HG03521 (cell line): ENCODE measurements around the gene PDAP1.
"Not testable (repeated sequence)": the region's sequence is repeated elsewhere in the genome, so short reads cannot be mapped to it uniquely, and the experiment has no call there.

ENCODE experiments used
- ATAC-seq: cut with Tn5 transposase; IDR thresholded peaks from one replicate; pipeline ENCODE4 v1.9.1; 2021; ENCODE audit warnings: mild to moderate bottlenecking, moderate library complexity; ENCODE audit not compliant: unreplicated experiment

PDAP1 gene

DNA sequence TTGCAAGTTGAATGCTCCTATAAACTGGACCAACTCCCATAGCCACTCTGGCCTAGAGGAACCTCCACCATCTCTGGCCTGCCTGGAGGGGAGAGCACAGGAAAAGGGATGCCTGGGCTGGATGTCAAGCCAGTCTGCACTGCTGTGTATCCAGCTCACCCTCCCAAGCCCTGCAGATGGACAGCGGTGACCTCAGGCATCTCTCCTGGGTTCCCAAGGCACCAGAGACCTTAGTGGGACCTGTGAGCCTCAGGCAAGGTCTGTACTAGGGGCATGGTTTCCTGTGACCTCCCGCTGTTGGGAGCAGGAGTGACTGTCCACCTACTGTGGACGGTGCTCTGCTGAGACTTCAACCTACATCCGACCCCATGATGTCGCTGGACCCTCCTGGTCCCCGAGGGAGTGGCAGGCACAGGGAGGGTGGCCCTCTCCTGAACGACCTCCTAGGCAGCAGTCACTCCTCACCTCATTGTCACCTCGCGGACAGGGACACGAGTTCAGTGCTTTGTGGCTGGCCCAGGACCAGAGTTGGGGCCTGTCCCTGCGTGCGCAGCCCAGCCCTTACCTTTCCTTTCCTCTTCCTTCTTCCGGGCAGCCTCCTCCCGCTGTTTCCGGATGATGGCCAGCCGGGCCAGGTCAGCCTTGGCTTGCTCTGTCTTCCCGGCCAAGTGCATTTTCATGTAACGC lies 11.0 kb downstream of the PDAP1 start:
- ATAC-seq: no peak

DNA sequence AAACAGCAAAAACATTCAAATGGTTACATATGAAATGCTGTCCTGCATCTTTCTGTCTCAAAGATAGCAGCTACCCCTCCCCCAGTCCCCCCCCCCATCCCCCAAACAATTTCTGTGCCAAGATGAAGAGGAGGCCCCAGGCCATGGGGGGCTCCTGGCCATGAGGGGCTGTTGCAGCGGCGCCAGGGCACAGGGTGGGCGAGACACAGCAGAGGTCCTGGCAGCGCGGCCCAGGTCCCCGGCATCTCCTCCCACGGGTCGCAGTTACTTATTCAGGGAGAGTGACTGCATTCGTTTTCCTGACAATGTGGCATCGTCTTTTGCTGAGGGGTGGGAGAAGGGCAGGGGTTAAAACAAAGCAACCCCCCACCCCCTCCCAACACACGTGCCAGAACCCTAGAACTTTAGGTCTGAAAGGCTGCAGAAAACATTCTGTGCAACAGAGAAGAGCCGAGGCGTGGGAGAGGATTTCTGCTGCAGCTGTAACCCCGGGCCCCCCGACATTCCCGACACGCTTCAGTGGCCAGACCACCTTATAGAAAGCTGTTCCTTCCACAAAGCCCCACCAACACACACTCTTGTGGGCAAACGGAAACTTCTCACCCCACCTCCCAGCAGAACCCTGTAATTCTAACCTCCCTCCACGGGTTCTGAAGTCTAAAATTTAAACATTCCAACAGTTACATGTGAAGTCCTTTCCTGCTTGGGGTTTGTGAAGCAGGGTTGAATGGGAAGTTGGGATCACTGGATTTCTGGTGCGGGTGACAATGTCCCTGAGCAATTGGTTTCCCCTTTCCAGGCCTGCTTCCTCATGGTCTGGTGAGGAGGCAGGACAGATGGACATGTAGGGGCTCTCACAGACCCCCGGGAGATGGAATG lies 11.7 kb downstream of the PDAP1 start:
- ATAC-seq: no peak

DNA sequence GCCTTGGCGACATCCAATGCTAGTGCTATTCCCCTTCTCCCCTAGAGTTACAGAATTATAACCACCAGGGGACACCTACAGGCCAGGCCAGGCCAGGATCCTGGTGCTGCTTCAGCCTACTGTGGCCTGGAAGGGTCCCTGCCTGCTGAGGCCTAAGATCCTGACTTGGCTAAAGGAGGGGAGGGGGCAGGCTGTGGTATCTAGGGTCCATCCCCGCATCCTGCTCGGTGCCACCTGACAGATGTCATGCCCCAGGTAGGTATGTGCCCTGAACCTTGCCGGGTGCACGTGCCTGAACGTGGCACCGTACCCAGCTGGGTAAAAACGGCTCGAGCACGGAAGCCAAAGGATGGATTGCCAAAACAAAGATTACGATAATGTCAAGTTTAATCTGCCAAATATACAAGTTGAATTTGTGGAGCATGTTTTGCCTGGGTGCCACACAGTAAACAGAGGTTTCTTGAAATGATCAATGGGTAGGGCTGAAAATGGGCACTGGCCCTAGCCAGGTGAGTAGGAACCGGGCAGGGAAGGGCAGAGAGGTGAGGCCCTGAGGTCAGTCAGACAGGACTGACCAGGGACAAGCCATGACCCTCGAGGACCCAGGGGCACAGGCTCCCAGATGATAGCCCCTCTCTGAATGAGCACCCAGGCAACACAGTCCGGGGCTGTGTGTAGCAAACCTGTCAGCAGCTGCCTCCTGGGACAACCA lies 12.6 kb downstream of the PDAP1 start:
- ATAC-seq: no peak

DNA sequence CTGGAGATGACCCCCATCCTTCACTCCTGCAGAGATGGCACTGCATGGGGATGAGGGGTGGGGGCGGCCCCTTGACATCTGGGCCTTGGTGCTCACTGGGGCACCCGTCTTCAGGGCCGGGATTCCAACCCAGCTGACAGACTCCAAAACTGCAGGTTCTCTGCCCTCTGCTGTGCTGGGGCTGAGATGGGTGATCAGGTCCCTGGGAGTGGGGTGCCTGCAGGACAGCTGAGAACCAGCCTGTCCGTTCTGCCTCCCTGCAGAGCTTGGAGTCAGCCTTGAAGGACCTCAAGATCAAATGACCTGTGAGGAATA lies 14.3 kb downstream of the PDAP1 start:
- ATAC-seq: no peak

DNA sequence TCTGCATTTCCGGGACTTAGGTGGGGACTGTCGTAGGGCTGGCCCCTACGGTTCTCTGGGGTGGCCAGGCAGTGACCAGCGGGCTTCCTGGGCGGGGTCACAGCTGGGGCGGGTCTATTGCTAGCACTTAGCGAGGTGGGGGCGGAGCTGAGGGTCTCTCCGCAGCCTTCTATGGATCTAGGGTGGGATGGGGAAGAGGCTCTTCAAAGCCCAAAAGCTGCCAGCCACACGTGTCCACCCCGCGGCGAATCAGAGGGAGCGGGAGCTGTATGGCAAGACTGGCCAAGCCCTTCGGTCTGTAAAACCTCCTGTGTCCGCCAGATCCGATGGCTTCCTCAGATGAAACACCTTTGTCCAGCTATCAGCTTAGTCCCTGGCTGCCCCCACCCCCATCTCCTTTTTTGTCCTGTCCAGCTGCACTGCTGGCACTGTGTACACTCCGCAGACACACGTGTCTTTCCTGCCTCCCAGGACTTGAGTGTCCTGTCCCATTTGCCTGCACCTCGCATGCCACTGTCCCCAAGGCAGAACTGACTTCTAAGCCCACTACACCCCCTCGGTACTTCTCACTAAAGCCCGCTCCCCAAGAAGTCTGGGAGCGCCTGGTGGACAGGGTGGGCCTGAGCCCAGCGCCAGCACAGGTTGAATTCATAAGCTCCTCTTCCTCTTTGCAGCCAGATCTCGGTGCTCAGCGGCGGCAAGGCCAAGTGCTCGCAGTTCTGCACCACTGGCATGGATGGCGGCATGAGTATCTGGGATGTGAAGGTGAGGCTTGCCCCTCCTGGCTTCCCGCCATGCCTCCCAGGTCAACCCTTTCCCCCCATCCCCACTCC lies 14.8 kb downstream of the PDAP1 start:
- no peak for ATAC-seq

DNA sequence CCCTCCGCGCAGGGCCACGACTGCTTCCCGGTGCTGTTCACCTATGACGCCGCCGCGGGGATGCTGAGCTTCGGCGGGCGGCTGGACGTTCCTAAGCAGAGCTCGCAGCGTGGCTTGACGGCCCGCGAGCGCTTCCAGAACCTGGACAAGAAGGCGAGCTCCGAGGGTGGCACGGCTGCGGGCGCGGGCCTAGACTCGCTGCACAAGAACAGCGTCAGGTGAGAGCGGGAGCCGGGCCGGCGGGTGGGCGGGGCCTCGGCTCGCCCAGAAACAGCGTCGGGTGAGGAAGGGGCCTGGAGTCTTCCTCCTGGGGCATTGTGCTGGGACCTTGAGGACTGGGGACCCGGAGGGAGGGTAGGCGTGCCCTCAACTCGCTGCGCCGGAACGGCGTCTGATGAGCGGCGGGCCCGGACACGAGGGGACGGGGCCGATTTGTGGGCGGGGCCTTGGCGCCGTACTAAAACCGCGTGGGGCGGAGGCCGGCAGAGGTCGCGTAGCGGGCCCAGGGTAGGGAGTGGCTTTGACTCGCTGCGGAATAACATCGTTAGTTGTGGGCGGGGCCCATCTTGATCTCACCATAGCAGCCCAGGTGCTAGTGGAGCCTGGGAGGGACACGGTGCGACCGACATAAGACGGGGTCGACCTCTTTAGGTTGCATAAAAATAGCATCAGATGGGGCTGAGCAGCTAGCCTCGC lies 15.6 kb downstream of the PDAP1 start:
- peak; percentile 74 for ATAC-seq

DNA sequence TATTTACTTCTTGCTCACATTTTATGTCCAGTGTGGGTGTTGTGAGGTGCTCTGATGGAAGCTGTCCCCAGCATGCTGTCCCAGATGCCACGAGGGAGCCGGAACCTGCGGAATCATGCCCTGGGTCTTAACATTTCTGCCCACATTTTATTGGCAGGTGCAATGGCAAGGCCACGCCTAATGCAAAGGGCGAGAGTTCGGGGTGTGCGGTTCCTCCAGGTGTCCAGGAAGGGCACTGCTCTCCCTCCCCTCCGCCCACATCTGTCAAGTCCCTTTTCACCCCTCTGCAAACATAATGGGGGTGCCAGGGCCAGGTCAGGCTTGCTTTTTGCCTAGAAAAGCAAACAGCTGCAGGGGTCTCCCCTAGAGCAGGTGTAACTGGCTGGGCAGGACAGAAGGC lies 16.4 kb downstream of the PDAP1 start:
- ATAC-seq: no peak

DNA sequence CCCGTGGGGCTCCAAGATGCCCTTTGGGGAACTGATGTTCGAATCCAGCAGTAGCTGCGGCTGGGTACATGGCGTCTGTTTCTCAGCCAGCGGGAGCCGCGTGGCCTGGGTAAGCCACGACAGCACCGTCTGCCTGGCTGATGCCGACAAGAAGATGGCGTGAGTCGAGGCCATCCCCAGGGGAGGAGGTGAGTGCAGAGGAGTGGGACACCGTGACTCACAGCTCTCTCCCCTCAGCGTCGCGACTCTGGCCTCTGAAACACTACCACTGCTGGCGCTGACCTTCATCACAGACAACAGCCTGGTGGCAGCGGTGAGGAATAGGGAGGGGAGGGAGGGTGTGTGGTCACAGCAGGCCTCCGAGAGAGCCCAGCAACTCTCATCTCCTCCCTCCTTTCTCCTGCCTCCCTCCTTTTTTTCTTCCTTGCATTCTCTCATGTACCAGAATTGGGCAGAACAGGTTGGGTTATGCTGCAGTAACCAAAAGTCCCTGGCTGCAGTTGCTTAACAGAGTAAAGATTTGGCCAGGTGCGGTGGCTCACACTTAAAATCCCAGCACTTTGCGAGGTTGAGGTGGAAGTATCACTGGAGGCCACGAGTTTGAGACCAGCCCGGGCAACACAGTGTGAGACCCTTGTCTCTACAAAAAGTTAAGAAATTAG lies 17.3 kb downstream of the PDAP1 start:
- ATAC-seq: no peak

DNA sequence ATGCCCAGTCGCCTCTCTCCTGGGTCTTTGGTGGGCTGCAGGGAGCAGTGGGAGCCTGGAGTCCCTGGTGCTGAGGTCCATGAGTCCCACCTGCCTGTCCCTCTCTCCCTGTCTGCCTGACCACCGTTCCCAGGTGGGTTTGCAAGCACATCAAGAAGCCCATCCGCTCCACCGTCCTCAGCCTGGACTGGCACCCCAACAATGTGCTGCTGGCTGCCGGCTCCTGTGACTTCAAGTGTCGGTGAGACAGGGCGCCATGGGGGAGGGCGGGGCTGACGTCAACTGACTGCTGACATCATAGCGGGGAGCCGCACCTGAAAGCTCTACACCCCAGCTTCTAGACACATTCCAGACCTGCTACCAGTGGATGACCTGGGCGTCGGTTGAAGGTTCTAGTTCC lies 18.6 kb downstream of the PDAP1 start:
- ATAC-seq: no peak

DNA sequence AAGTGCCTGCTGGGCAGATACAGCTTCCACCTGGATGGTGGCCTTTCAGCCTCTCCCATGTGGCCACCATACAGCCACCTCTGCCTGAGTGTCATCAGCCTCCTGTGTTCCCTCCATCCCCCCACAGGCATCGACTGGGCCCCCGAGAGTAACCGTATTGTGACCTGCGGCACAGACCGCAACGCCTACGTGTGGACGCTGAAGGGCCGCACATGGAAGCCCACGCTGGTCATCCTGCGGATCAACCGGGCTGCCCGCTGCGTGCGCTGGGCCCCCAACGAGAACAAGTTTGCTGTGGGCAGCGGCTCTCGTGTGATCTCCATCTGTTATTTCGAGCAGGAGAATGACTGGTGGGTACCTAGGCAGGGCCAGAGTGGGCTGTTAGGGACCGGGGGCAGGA lies 20.5 kb downstream of the PDAP1 start:
- ATAC-seq: no peak

DNA sequence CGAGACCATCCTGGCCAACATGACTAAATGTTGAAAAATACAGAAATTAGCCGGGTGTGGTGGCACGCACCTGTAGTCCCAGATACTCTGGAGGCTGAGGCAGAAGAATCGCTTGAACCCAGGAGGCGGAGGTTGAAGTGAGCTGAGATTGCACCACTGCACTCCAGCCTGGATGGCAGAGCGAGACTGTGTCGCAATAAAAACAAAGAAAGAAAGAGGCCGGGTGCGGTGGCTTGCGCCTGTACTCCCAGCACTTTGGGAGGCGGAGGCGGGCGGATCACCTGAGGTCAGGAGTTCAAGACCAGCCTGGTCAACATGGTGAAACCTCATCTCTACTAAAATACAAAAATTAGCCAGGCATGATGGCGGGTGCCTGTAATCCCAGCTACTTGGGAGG lies 21.2 kb downstream of the PDAP1 start:
- ATAC-seq: not testable (repeated sequence)

DNA sequence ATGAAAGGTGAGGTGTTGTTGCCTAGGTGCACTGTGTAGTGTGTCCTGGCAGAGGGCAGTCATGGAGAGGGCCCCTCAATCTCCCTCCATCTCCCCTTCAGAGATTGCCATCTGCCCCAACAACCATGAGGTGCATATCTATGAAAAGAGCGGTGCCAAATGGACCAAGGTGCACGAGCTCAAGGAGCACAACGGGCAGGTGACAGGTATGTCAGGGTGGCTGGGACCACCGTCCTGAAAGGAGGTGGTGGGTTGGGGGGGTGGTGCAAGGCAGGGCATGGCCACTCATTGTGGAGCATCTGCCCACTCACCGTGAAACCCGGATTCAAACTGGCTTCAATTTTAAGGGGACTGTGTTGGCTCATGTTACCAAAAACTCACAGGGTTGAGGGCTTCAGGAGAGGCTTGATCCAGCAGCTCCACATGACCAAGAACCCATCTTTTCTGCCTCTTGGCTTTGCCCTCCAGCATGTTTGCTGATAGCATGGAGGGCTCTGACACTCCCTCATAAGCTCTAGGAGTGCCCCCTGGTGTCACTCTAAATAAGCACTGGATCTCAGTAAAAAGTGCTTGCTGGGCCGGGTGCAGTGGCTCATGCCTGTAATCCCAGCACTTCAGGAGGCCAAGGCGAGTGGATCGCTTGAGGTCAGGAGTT lies 21.7 kb downstream of the PDAP1 start:
- no peak for ATAC-seq

DNA sequence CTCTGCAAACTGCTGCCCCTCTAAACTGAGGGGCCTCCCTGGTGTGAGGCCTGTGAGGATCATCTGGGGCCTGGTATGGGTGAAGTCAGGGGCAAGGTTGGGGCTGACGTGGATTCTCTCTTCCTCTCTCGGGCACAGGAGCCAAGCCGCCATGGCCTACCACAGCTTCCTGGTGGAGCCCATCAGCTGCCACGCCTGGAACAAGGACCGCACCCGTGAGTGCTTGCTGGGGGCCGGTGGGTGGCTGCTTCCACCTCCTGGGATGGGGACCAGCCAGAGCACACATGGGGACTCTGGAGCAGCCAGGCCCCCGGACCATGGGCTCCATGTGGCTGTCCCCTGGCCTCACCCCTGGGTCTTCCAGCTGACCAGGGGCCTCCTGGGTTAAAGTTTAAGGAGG lies 22.8 kb downstream of the PDAP1 start:
- no peak for ATAC-seq

DNA sequence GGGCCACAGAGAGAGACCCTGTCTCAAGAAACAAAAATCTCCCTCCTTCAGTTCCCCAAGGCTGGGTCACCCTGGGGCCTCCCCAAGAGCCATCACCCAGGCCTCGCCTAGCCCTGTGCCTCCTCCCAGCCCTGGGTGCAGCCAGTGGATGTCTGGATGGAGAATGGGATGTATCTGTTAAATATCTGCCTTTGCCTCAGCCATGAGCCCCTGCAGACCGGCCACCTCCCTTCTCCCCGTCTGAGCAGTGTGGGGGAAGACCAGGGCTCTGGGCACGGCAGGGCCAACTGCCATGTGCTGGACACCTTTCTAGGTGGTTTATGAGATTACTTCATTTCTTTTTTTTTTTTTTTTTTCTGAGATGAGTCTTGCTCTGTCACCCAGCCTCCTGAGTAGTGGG lies 23.9 kb downstream of the PDAP1 start:
- no peak for ATAC-seq

DNA sequence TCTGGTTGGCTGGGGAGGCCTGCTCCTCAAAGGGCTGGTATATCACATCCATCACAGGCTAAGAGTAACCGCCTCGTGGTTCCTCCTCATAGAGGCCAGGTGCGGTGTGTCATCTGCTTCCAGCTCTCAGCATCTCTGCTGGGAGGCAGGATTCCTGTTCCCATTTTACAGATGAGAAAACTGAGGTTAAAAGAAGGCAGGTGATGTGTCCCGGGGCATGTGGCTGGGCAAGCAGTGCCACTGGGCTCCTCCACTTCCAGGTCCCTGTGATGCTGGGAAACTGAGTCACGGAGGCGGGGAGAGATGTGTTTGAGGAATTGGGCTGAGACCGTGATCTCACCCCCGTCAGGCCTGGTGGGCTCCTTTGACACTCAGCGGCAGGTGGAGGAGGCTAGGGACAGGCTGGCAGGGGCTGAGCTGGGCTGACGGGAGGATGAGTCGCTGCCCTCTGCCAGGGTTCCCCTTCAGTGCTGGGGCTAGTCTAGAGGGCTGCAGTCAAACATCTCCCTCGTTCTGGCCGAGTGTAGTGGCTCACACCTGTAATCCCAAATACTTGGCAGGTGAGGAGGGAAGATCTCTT lies 24.5 kb downstream of the PDAP1 start:
- no peak for ATAC-seq

DNA sequence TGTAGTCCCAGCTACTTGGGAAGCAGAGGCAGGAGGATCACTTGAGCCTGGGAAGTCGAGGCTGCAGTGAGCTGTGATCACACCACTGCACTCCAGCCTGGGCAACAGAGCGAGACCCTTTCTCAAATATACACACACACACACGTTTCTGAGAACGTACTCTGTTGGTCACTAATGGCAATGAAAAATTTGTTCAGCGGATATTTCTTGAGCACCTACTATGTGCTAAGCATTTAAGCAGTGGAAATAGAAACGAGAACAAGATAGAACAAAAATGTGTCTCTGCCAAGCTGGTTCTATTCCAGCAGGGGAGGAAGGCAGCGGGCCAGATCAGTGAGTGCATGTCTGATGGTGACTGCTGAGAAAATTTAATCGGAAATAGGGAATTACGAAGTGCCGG lies 25.2 kb downstream of the PDAP1 start:
- ATAC-seq: no peak

DNA sequence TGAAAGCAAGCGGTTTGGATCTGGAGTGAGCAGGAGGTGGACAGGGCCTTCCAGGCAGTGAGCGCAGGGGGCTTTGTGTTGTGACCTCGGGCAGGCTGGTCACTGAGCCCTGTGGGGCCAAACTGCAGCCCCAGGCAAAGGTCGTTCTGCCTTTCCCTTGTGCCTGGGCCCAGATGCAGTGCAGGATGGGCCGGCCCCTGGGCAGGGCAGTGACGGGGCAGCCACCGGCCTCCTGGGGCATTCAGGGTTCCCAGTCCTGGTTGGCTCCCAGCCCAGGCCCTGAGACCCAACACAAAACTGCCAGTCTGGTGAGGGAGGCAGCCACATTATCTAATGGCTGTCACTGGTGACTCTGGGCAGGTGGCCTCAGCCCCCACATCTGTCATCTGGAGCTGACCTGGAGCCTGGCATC lies 26.7 kb downstream of the PDAP1 start:
- ATAC-seq: no peak

DNA sequence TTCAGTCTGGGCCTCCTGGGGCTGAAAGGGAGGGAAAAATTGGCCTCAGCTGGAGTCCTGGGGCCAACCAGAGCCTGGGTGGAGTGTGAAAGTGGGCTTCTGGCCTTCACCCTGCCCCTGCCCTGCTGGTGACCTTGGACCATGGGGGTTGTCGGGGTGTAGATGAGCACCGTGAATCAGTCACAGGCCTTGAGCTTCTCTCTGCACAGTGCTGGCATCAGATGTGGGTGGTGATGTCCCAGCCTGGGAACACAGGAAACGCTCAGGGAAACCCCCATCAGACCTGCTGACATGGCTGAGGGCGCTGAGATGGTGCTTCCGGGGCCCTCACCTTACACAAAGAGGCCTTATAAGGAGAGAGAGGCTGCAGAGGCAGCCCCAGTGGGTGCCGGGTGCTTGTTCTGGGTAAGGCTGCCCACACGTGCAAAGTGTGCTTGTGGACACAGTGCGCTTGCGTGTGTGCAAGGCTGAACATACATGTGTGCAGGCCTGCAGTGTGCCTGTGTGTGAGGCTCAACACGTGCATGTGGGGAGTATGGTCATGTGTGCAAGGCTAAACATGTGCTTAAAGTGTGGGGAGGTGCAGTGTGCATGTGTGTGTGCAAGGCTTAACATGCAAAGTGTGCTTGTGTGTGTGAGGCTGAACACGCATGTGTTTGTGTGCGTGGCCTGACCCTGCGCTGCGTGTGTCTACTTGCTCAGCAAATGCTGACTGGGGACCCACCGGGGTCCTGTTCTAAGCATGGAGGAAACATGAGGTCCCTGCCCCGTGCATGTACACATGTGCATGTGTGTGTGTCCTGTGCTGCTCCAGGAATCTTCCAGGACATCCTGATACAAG lies 27.4 kb downstream of the PDAP1 start:
- peak; percentile 69 for ATAC-seq
